ENCODE data around the gene CRYL1. TPM values are rescaled to one million over a fixed set of nuclear protein-coding genes. Genes with fewer than 3 reads are reported as not detected.

CRYL1 gene
- polyA plus RNA-seq, 1 donor from 2014 or later, result 10.6 TPM

DNA sequence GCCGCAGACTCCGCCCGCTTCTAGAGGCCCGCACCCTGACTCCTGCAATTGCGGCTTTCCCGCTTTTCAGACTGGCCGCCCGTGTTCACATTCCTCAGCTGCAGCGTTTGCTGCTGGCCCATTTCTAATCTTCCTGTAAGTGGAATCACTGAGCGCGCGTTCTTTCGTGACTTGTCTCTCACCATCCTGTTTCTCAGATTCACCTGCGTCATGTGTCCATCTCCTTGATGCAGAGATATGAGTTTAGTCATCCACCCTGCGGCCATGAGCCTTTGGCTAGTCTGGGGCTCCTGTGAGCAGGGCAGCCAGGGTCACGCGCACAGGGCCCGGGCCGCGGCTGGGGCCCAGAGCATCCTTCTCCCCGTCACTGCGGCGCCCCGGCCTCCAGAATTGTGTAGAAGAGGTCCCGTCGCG lies 110.0 kb downstream of the CRYL1 start:
- H3K9ac ChIP-seq (ENCODE audit: low read length), result no peak overlapping the region
- no peaks in the 10 kb centered on the region for H3K27me3 ChIP-seq (ENCODE audit: insufficient read depth, low read depth, low read length)
- no peak overlapping the region for H2AFZ ChIP-seq (ENCODE audit: low read depth, low read length)
- H3K27ac ChIP-seq (ENCODE audit: low read length), result no peak overlapping the region
- no peak overlapping the region for H3K4me2 ChIP-seq (ENCODE audit: low read length)
- no peaks in the 10 kb centered on the region for H3K9me2 ChIP-seq (ENCODE audit: insufficient read depth, low read length)
- no peaks in the 10 kb centered on the region for H3K79me2 ChIP-seq (replicated peaks; ENCODE audit: insufficient read depth, low read length)
- no peak overlapping the region for H3K4me3 ChIP-seq (ENCODE audit: low read length)
- no peak for TF ChIP-seq EZH2 (IDR thresholded peaks at IDR 0.05; ENCODE audit: borderline replicate concordance, insufficient read depth, low read length, poor library complexity, severe bottlenecking)
- TF ChIP-seq MXI1 (conservative IDR thresholded peaks at IDR 0.05; ENCODE audit: poor library complexity, severe bottlenecking), result no peak
- TF ChIP-seq POLR2AphosphoS5 (IDR thresholded peaks at IDR 0.05), result no peak
- TF ChIP-seq, protein P1, sequence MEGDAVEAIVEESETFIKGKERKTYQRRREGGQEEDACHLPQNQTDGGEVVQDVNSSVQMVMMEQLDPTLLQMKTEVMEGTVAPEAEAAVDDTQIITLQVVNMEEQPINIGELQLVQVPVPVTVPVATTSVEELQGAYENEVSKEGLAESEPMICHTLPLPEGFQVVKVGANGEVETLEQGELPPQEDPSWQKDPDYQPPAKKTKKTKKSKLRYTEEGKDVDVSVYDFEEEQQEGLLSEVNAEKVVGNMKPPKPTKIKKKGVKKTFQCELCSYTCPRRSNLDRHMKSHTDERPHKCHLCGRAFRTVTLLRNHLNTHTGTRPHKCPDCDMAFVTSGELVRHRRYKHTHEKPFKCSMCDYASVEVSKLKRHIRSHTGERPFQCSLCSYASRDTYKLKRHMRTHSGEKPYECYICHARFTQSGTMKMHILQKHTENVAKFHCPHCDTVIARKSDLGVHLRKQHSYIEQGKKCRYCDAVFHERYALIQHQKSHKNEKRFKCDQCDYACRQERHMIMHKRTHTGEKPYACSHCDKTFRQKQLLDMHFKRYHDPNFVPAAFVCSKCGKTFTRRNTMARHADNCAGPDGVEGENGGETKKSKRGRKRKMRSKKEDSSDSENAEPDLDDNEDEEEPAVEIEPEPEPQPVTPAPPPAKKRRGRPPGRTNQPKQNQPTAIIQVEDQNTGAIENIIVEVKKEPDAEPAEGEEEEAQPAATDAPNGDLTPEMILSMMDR (IDR thresholded peaks at IDR 0.05; ENCODE audit: poor library complexity, severe bottlenecking), result no peak
- no peak for TF ChIP-seq RAD21 (conservative IDR thresholded peaks at IDR 0.05)
- TF ChIP-seq TAF1 (IDR thresholded peaks at IDR 0.05; ENCODE audit: low read depth), result no peak
- TF ChIP-seq REST (IDR thresholded peaks at IDR 0.05; ENCODE audit: borderline replicate concordance), result no peak
- no peak for TF ChIP-seq EP300 (conservative IDR thresholded peaks at IDR 0.05; ENCODE audit: poor library complexity, severe bottlenecking)
- no peak for TF ChIP-seq SMC3 (conservative IDR thresholded peaks at IDR 0.05; ENCODE audit: poor library complexity)
- no peaks in the 10 kb centered on the region for H3K9me3 ChIP-seq (ENCODE audit: low read length)
- H3K36me3 ChIP-seq (ENCODE audit: insufficient read depth, low read length), result no peaks in the 10 kb centered on the region
- H4K20me1 ChIP-seq (ENCODE audit: insufficient read depth), result no peaks in the 10 kb centered on the region
- H3F3A ChIP-seq (ENCODE audit: insufficient read depth, low read length, poor library complexity, severe bottlenecking), result no peaks in the 10 kb centered on the region

- H3K27me3 ChIP-seq (ENCODE audit: insufficient read depth, low read depth, low read length), result no peaks in the 10 kb centered on the region
- no peak overlapping the region for H2AFZ ChIP-seq (ENCODE audit: low read depth, low read length)
- no peak overlapping the region for H3K4me2 ChIP-seq (ENCODE audit: low read length)
- no peak overlapping the region for H3K9ac ChIP-seq (ENCODE audit: low read length)
- H3K36me3 ChIP-seq (ENCODE audit: insufficient read depth, low read length), result no peaks in the 10 kb centered on the region
- H3K27ac ChIP-seq (ENCODE audit: low read length), result no peak overlapping the region
- no peaks in the 10 kb centered on the region for H3K9me2 ChIP-seq (ENCODE audit: insufficient read depth, low read length)
- H3K9me3 ChIP-seq (ENCODE audit: low read length), result no peaks in the 10 kb centered on the region
- H3K79me2 ChIP-seq (replicated peaks; ENCODE audit: insufficient read depth, low read length), result no peaks in the 10 kb centered on the region
- no peaks in the 10 kb centered on the region for H4K20me1 ChIP-seq (ENCODE audit: insufficient read depth)
- no peak for TF ChIP-seq POLR2AphosphoS5 (IDR thresholded peaks at IDR 0.05)
- no peak overlapping the region for H3K4me3 ChIP-seq (ENCODE audit: low read length)
- H3F3A ChIP-seq (ENCODE audit: insufficient read depth, low read length, poor library complexity, severe bottlenecking), result no peaks in the 10 kb centered on the region
These were observed 110.4 kb downstream of the CRYL1 start for GRCh38 chr13:20415306-20415679.

Measured in neural cell (in vitro differentiated cells).